ENCODE results near the gene ZMYND15.
"Not testable (repeated sequence)": the region's sequence is repeated elsewhere in the genome, so short reads cannot be mapped to it uniquely, and the experiment has no call there.

ZMYND15 gene, protein sequence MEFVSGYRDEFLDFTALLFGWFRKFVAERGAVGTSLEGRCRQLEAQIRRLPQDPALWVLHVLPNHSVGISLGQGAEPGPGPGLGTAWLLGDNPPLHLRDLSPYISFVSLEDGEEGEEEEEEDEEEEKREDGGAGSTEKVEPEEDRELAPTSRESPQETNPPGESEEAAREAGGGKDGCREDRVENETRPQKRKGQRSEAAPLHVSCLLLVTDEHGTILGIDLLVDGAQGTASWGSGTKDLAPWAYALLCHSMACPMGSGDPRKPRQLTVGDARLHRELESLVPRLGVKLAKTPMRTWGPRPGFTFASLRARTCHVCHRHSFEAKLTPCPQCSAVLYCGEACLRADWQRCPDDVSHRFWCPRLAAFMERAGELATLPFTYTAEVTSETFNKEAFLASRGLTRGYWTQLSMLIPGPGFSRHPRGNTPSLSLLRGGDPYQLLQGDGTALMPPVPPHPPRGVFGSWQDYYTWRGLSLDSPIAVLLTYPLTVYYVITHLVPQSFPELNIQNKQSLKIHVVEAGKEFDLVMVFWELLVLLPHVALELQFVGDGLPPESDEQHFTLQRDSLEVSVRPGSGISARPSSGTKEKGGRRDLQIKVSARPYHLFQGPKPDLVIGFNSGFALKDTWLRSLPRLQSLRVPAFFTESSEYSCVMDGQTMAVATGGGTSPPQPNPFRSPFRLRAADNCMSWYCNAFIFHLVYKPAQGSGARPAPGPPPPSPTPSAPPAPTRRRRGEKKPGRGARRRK

DNA sequence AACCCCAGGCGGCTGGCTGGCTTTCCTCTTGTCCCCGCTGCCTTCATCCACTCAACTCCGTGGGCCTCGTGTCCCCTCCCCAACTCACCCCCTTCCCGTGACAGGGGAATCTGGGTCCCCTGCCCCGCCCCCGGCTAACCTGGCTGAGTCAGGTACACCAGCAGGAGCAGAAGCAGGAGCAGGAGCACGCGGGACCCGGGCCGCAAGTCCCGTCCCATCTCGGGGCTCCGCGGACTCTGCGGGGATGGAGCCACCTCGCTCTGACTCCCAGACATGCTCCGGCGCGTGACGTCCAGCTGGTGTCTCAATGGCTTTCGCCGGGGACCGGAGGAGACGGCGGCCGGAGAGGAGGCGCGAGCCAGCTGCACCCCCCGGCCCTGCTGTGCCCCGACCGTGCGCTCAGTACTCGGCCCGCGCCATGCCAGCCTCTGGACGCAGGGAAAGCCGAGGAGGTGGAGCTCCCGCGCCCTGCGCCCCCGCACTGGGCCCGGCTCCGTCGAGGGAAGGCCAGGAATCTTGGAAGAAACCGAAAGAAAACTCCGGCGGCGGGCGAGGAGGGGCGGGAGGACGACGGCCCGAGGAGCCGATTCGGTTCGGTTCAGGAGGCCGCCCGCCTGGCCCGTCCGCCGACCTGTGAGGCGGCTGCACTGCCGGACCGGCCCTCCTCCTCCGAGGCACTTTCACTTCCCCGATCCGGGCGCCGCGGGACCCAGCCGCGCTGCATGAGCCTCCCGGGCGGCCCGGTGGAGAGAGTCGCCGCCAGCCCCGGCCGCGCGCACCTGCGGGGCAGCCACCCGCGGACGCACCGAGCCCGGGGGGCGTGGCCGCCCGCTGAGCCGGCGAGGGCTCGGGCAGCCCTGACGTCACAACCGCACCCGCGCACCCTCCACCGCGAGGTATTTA is at the start of gene ZMYND15, which contains the start of gene CXCL16:
Gene ZMYND15 (plus strand): TSS at position 712 of the 903 bp plus-strand sequence. CDS start 716 bp downstream, outside the sequence.
Gene CXCL16 (minus strand): TSS at position 807 of the 903 bp plus-strand sequence. CDS start 589 bp downstream, at position 218.
- DNase-seq: no peak

DNA sequence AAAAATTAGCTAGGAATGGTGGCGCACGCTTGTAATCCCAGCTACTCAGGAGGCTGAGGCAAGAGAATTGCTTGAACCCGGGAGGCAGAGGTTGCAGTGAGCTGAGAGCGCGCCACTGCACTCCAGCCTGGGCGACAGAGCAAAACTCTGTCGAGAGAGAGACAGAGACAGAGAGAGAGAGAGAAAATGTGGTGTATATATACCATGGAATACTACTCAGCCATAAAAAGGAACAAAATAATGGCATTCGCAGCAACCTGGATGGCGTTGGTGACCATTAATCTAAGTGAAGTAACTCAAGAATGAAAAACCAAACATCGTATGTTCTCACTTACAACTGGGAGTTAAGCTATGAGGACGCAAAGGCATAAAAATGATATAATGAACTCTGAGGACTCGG is 49.8 kb upstream of the ZMYND15 start:
- DNase-seq: not testable (repeated sequence)

DNA sequence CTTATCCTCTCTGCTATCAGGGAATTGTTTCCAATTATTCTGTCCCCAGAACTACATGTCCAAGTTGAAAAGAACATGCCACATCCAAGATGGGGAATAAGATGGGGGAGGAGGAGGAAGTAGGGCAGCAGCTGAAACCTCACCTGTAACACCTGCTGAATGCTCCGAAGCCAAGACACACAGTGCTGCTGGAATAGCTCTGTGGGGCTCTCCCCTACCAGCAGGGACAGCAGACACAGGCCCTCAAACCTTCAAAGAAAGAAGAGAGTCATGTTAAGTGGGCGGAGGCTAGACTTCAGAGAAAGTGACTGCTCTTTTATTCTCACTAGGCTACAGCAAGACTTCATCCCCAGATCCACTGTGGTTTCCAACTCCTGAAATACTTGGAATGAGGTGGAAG is 48.9 kb upstream of the ZMYND15 start:
- DNase-seq: no peak

DNA sequence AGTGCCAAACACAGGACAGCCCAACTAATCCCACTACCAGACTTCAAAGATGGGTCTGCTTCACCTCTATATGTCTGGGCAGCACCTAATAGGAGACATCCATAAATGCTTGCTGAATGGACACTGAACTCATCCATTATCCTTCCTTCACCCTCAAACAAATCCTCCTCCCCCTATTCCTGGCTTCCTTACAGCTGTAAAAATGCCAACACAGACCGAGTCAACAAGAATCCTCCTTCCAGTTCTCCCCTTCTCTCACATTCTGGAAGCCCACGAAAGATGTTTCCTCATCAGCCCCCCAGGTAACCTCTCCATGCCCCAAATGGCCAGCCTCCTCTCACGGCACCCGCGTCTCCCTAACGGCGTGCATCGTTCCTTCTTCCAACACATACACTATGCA is 47.9 kb upstream of the ZMYND15 start:
- no peak for DNase-seq

DNA sequence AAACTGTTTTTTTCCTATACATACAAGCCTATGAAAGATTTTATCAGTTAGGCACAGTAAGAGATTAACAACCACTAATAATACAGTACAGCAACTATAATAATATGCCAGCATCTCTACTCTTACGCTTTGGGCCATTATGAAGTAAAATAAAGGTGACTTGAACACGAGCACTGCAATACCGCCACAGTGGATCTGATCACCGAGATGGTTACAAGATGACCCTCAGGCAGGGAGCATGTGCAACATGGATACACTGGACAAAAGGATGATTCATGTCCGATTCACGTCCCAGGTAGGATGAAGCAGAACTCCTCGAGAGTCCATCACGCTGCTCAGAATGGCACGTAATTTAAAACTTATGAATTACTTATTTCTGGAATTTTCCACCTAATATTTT is 46.2 kb upstream of the ZMYND15 start:
- DNase-seq: no peak

DNA sequence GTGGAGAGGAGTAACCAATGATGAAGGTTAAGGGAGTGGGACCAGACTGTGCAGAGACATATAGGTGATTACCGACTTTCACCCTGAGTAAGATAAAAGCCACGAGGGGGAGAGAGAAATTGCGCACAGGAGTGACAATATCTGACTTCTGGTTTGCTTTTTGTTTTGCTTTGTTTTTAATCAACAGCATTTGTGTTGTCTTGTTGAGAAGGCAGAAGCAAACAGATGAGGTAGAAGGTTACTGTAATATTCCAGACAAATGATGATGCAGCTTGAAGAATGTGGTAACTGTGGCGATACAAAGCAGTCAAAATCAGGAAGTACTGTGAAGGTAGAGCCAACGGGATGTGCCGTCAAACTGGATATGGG is 43.2 kb upstream of the ZMYND15 start:
- DNase-seq: no peak

DNA sequence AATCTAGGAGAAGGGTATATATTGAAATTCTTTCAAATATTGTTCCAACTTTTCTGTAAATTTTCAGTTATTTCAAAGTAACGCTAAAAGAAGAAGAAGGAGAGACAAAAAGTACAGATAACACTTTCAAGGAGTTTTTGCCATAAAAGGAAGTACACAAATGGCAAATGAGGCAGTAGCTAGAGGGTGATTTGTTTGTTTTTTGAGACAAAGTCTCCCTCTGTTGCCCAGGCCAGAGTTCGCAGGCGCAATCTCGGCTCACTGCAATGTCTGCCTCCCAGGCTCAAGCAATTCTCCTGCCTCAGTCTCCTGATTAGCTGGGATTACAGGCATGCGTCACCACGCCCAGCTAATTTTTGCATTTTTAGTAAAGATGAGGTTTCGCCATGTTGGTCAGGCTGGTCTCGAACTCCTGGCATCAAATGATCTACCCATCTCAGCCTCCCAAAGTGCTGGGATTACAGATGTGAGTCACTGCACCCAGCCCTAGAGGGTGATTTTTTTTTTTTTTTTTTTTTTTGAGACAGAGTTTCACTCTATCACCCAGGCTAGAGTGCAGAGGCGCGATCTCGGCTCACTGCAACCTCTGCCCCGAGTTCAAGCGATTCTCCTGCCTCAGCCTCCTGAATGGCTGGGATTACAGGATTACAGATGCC is 40.1 kb upstream of the ZMYND15 start:
- not testable (repeated sequence) for DNase-seq

DNA sequence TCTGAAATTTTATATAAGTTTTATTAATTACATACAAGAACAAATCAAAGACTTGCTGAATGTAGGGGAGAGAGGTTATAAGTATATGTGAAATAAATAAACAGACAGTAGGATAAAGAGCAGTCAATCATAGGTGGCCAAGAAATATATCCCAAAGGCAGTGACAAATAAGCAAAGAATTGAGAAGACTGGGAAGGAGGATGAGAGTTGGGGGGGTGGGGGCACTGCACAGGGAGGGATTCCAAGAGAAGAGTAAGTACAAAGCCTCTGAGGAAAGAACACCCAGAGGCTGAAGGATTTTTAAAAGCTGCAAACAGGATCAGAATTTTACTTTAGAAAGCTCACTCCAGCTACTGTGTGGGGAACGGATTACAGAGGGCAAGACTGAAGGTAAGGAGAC is 38.5 kb upstream of the ZMYND15 start:
- DNase-seq: no peak

DNA sequence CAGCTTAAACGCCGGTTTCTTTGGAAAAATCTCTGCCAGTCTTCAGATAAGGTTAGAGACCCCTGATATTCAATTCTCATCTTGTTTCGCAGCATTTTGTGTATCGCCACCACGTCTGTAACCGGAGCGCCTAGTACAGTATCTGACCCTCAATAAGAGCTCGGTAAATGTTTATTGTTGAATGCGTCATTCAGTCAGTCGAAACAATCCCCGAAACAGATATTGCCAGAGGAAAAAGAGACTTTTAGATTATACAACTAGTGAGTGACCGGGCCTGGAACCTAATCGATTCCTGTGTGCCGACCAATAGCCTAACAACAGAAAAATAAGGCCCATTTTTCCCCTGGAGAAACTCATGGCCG is 36.3 kb upstream of the ZMYND15 start:
- no peak for DNase-seq

DNA sequence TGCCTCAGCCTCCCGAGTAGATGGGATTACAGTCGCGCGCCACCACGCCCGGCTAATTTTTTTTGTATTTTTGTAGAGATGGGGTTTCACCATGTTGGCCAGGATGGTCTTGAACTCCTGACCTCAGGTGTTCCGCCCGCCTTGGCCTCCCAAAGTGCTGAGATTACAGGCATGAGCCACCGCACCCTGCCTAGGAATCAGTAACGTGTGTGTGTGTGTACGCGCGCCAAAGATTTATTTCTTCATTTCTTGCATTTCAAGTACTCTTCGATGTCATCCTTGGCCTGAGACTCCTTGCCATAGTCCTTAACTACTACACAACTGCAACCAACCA is 35.1 kb upstream of the ZMYND15 start:
- DNase-seq: not testable (repeated sequence)

DNA sequence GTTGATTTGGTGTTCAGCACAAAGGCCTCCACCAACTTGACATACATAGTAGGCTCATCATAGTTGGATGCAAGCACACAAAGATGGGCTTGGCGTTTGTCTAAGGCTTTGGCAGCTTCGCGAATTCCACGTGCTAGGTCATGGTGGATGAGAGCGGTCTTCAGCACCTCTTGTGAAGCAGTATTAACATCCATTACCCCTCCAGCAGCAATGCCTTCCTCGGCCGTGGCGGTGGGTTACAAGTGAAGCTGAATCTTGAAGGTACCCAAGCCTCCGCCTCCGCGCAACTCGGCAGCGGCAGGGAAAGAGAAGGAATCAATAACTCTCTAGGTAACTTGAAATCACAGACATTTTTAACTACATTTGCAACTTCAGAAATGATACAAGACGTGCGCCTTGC is 34.6 kb upstream of the ZMYND15 start:
- DNase-seq: no peak

DNA sequence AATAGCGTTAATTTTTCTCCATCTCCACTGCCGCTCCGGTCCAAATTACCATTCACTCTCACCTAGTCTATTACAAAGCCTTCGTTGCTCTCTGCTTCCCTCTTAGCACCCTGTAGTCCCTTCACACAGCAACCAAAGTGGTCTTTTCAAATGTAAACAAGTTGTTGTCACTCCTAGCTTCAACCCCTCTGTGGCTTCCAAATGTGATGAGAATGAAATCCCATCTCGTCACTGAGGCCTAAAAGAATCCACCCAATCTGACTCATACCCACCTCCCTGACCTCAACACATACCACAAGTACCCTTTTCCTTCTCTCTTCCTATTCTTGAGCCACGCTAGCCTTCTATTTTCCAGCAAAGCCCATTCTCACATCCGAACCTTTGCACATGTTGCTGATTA is 33.5 kb upstream of the ZMYND15 start:
- no peak for DNase-seq

DNA sequence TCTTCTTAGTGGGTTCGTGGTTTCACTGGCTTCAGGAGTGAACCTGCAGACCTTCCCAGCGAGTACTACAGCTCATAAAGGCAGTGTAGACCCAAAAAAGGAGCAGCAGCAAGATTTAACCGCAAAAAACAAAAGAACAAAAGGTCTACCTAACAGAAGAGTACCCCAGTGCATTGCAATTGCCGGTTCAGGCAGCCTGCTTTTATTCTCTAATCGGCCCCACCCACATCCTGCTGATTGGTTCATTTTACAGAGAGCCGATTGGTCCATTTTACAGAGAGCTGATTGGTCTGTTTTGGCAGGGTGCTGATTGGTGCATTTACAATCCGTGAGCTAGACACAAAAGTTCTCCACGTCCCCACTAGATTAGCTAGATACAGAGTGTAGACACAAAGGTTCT is 31.2 kb upstream of the ZMYND15 start:
- peak in 1 of 2 experiments; percentile 15 for DNase-seq

DNA sequence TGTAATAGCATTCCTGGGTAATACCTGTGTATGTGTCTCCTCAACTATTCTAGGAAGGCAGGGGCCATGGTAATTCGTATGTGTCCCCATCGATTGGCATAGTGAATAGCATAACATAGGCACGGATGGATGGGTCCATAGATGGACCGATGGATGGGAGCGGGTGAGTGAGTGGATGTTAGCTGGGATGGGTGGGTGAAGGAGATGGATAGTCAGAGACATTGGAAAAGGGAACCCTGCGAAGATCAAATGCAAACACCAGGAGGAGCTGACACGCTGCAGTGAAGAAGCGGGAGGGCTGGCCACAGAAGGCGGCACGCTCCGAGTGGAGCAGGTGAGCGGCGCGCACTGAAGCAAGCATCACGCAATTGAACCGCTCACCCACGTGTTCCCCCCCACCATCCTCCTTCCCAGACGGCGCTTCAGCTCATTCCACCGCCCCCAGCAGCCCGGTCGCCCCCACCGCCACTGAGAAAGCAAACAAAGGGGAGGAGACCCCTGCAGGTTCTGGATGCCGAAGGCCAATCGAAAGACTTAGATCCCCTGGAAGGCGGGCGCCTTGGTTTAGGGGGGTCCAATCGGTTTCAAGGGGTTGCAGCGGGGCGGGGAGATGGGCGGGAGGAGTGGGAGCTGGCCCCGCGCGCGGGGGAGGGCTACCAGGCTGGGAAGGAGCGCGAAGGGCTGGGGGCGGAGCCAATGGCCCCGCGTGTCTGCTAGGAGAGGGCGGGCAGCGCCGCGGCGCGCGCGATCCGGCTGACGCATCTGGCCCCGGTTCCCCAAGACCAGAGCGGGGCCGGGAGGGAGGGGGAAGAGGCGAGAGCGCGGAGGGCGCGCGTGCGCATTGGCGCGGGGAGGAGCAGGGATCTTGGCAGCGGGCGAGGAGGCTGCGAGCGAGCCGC is 29.6 kb upstream of the ZMYND15 start, which contains the start of gene ARRB2:
Gene ARRB2 (plus strand): TSS at position 839 of the 899 bp plus-strand sequence. CDS start 90 bp downstream, outside the sequence.
- peak; percentile 98 to 99 for DNase-seq

DNA sequence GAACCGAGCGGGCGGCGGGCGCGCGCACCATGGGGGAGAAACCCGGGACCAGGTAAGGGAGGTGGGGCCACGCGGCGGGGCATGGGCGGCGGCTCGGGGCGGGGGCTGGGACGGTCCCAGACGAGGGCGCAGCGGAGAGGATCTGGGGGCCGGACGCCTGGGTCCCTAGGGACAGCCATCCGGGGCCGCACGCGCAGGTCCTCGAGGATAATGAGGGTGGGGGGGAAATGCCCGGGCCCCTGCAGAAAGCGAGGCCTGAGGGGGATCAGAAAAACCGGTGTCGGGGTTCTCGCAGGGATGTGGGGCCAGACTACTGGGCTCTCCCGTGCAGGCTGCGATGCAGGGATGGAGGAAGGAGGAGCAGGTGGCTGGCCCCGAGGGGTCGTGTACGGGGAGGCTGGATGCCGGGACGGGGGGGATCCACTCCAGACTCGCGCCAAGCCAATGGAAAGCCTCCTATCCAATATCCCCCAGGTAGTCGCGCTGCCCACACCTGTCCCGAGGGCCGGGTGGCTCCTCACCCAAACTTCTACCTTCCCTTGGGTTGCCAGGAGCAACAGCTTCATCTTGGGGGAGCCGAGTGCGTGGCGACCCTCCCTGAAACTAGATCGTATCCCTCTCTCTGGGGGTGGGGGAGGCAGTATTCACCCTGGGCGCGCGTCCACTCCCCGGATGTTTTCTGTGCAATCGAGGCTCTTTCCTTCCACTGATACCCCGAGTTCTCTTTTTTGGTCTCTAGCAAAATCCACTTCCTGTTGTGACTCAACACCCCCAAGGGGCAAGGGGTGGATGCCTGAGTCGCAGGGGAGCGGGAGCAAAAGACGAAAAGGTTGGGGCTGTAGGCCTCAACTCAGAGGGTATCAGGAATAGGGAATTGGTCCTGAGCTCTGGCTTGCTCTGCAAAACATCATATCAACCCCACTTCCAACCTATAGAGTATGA is 28.7 kb upstream of the ZMYND15 start:
- peak in 1 of 2 experiments; percentile 45 for DNase-seq

DNA sequence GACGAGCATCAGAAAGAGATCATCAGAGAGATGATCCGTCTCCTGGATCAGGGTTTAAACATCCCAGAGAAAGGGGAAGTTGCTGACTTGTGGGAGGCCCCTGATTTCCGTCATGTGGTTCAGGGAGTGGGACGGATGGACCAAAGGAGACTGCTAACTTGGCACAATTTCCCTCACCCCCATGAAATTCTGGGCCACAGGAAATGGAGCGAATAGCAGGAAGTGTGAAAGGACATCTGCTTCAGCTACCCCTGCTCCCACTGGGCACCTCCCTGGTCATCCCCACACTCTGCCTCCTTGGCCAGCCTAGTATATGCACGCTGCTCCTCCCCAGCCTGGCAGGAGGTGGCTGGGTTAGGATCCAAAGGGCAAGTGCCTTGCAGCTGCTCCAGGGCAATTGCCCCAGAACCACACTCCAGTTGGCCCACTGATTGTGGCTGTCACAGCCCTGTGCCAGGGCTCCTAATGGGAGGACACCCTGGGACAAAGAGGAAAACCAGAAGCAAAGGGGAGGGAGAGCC is 27.9 kb upstream of the ZMYND15 start:
- peak in 1 of 2 experiments; percentile 48 for DNase-seq

DNA sequence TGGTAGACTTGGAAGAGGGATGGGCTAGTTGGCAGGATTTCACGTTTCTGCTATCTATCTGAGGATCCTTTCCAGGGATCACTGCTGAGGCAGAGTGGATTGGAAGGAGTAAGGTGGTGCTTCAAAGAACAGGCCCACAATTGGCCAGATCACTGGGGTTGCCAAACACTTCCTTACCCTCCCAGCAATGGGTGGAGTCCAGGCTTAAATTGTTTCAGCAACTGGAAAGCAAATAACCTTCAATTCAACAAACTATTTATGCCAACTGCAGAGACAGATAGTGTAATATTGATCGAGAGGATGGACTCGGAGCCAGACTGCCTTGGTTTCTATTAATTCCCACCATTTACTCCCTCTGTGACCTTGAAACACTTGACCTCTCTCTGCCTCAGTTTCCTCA is 27.1 kb upstream of the ZMYND15 start:
- peak in 1 of 2 experiments; percentile 11 for DNase-seq

DNA sequence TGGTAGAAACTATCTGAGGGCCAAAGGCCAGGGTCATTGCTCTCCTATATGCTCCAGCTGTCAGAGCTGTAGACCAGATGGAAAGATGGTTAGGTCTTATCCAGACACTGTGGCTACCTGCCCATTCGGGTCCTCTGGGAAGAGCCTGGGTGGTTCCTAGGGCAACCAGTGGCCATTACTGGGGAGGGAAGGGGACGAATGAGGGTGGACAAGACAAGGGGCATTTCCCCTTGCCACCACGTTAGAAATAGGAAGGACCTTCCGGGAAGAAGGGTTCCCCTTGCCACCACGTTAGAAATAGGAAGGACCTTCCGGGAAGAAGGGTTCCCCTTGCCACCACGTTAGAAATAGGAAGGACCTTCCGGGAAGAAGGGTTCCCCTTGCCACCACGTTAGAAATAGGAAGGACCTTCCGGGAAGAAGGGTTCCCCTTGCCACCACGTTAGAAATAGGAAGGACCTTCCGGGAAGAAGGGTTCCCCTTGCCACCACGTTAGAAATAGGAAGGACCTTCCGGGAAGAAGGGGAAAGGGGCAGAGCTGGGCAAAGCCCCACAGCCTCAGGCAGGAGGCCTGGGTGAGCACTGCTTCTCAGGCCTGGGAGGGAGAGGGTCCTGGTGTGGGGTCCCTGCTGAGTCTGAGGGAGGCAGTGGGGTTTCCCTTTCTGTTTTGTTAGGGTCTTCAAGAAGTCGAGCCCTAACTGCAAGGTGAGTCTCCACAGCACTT is 25.1 kb upstream of the ZMYND15 start:
- DNase-seq: not testable (repeated sequence)

DNA sequence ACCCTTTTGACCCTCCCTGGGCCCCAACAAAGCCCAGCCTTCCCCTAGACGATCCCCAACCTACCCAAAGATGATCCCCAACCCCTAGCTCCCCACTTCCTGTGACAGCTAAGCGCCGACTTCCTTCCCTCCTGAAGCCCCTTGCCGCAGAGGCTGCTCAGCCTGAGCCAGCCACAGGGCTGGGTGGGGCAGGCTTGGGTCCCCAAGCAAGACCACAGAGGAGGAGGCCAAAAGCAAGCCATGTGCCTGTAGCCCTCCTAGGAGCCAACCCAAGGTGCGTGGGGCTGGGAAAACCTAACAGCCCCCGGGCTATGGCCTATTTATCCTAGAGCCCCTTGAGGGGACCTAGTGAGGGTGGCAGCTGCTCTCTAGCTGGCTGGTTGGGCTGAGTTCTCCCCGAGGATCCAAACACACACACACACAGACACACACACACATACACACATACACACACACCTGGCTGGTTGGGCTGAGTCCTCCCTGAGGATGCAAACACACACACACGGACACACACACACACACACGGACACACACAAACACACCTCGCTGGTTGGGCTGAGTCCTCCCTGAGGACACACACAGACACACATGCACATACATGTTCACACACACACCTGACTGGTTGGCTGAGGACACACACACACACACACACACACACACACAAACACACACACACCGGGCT is 24.4 kb upstream of the ZMYND15 start:
- DNase-seq: no peak

Data from NCI-H446 (cell line).